Measurements from ENCODE around the gene MTOR. TPM values are rescaled to one million over a fixed set of nuclear protein-coding genes. Genes with fewer than 3 reads are reported as not detected.

Gene MTOR
- total RNA-seq, 1 donor from 2014 or later = 27.2 TPM

- no peak for DNase-seq
These were observed 46.3 kb downstream of the MTOR start for GRCh38 chr1:11216074-11216473.

- DNase-seq = no peak
These were observed 46.9 kb downstream of the MTOR start for GRCh38 chr1:11215381-11216005.

GRCh38 chr1:11214698-11215380 lies 47.5 kb downstream of the MTOR start:
- DNase-seq = no peak

GRCh38 chr1:11211925-11212587 lies 50.3 kb downstream of the MTOR start:
- no peak for DNase-seq

- no peak for DNase-seq
These were observed 50.9 kb downstream of the MTOR start for GRCh38 chr1:11211461-11211860.

- DNase-seq = no peak
These were observed 54.3 kb downstream of the MTOR start for GRCh38 chr1:11207898-11208611.

- no peak for DNase-seq
These were observed 57.8 kb downstream of the MTOR start for GRCh38 chr1:11204396-11205190.

GRCh38 chr1:11198851-11199594 lies 63.3 kb downstream of the MTOR start:
- DNase-seq = no peak

- DNase-seq = no peak
These were observed 64.1 kb downstream of the MTOR start for GRCh38 chr1:11198257-11198656.

- DNase-seq = no peak
These were observed 65.0 kb downstream of the MTOR start for GRCh38 chr1:11197359-11197758.

GRCh38 chr1:11196945-11197344 lies 65.4 kb downstream of the MTOR start:
- no peak for DNase-seq

- no peak for DNase-seq
These were observed 67.8 kb downstream of the MTOR start for GRCh38 chr1:11194407-11195176.

GRCh38 chr1:11193376-11193775 lies 69.0 kb downstream of the MTOR start:
- DNase-seq = no peak

GRCh38 chr1:11188858-11189451 lies 73.4 kb downstream of the MTOR start, which contains the start of gene ANGPTL7:
TSS of gene ANGPTL7 (plus strand) at chr1:11189355. CDS start at chr1:11189580, 225 bp downstream.
- no peak for DNase-seq

GRCh38 chr1:11188381-11188780 lies 74.0 kb downstream of the MTOR start:
- DNase-seq = no peak

- DNase-seq = no peak
These were observed 74.4 kb downstream of the MTOR start for GRCh38 chr1:11187931-11188330.

- no peak for DNase-seq
These were observed 74.9 kb downstream of the MTOR start for GRCh38 chr1:11187494-11187893.

GRCh38 chr1:11187000-11187399 lies 75.4 kb downstream of the MTOR start:
- DNase-seq = no peak

- no peak for DNase-seq
These were observed 77.4 kb downstream of the MTOR start for GRCh38 chr1:11184973-11185372.

GRCh38 chr1:11182884-11183283 lies 79.5 kb downstream of the MTOR start:
- no peak for DNase-seq
